ENCODE data around the gene CCDC34. TPM values are rescaled to one million over a fixed set of nuclear protein-coding genes. Genes with fewer than 3 reads are reported as not detected.

The CCDC34 gene
- total and polyA plus RNA-seq, 7 experiments from 2014 or later, result 1.3 to 10.0 (median 2.3) TPM

- no peak overlapping the region for H3K27ac ChIP-seq (ENCODE audit: low read depth, low read length)
- no peaks in the 10 kb centered on the region for H3K9me3 Mint-ChIP-seq
- H3K4me3 Mint-ChIP-seq, result no peak overlapping the region
- H3K9me3 ChIP-seq (ENCODE audit: control insufficient read depth in 2 of 3, low read length in 3 of 3), result no peaks in the 10 kb centered on the region
- CTCF ChIA-PET, result interaction anchor here (0.7 kb wide), 1 partner anchor 41 kb away, joined by 3 read pairs; no protein-coding TSS in a partner anchor
- no peaks in the 10 kb centered on the region for H3K27me3 ChIP-seq (ENCODE audit: control insufficient read depth in 2 of 2, insufficient read depth in 2 of 2, low read length in 2 of 2)
- no peak overlapping the region for H3K27ac Mint-ChIP-seq
- POLR2A ChIA-PET, result no interaction called here
- intact Hi-C loops (cut with micrococcal nuclease), result no loop called here
- no peak overlapping the region for H3K4me3 ChIP-seq (ENCODE audit: low read length)
- H3K4me1 ChIP-seq (ENCODE audit: control insufficient read depth in 2 of 2, insufficient read depth in 2 of 2, low read length in 2 of 2), result no peaks in the 10 kb centered on the region
- no peak for DNase-seq
- no peak for ATAC-seq
- H3K36me3 ChIP-seq (ENCODE audit: control insufficient read depth in 2 of 3, insufficient read depth in 3 of 3, low read length in 3 of 3), result no peaks in the 10 kb centered on the region
- H3K36me3 Mint-ChIP-seq, result no peaks in the 10 kb centered on the region
- no peaks in the 10 kb centered on the region for H3K4me1 Mint-ChIP-seq
- peaks cover 0 to 3% (median 0%) of the 10 kb centered on the region in 5 donors for H3K27me3 Mint-ChIP-seq
These were observed 12.4 kb upstream of the CCDC34 start for GRCh38 chr11:27375370-27375769.

- intact Hi-C loops (cut with micrococcal nuclease), result no loop called here
- no peaks in the 10 kb centered on the region for H3K36me3 Mint-ChIP-seq
- CTCF ChIA-PET, result interaction anchor here (0.6 kb wide), 1 partner anchor 110 kb away, joined by 3 read pairs; no protein-coding TSS in a partner anchor
These were observed 11.0 kb upstream of the CCDC34 start for GRCh38 chr11:27373856-27374602.

DNA sequence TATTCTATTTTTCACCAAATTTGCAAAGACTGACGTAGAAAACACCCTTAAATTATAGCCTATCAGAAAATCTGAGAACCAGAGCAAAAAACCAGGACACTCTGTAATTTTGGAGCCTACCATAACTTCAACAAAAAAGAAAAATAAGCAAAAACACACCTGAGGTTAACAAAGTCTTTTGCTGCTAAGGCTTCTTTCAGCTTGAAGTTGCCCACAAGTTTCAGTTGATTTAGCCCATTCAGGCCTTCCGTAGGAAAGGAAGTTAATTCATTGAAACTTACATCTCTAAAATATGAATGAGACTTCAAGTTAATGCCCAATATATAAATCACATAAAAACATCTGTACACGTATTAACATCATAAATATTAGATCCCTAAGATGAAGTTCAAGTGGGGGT, 10.4 kb upstream of the CCDC34 start:
- DNase-seq, result no peak
- no peaks in the 10 kb centered on the region for H3K9me3 ChIP-seq (ENCODE audit: control insufficient read depth in 2 of 3, low read length in 3 of 3)
- ChIA-PET CTCF (interaction anchor here (0.6 kb wide), 1 partner anchor 111 kb away, joined by 3 read pairs; no protein-coding TSS in a partner anchor), POLR2A (no interaction called here)
- intact Hi-C loops (cut with micrococcal nuclease), result no loop called here
- no peaks in the 10 kb centered on the region for H3K4me1 ChIP-seq (ENCODE audit: control insufficient read depth in 2 of 2, insufficient read depth in 2 of 2, low read length in 2 of 2)
- ATAC-seq, result no peak
- no peak overlapping the region for H3K27ac ChIP-seq (ENCODE audit: low read depth, low read length)
- no peak overlapping the region for H3K4me3 Mint-ChIP-seq
- H3K4me3 ChIP-seq (ENCODE audit: low read length), result no peak overlapping the region
- H3K27ac Mint-ChIP-seq, result no peak overlapping the region
- no peaks in the 10 kb centered on the region for H3K36me3 ChIP-seq (ENCODE audit: control insufficient read depth in 2 of 3, insufficient read depth in 3 of 3, low read length in 3 of 3)
- peaks cover 0 to 4% (median 0%) of the 10 kb centered on the region in 5 donors for H3K27me3 Mint-ChIP-seq
- H3K27me3 ChIP-seq (ENCODE audit: control insufficient read depth in 2 of 2, insufficient read depth in 2 of 2, low read length in 2 of 2), result no peaks in the 10 kb centered on the region
- no peaks in the 10 kb centered on the region for H3K36me3 Mint-ChIP-seq
- no peaks in the 10 kb centered on the region for H3K4me1 Mint-ChIP-seq
- H3K9me3 Mint-ChIP-seq, result no peaks in the 10 kb centered on the region

More at GRCh38 chr11:27373856-27374602, 11.0 kb upstream of the CCDC34 start:
- H3K9me3 Mint-ChIP-seq, result no peaks in the 10 kb centered on the region
- no peak overlapping the region for H3K4me3 ChIP-seq (ENCODE audit: low read length)
- no peaks in the 10 kb centered on the region for H3K9me3 ChIP-seq (ENCODE audit: control insufficient read depth in 2 of 3, low read length in 3 of 3)
- H3K4me1 ChIP-seq (ENCODE audit: control insufficient read depth in 2 of 2, insufficient read depth in 2 of 2, low read length in 2 of 2), result no peaks in the 10 kb centered on the region
- no peaks in the 10 kb centered on the region for H3K36me3 ChIP-seq (ENCODE audit: control insufficient read depth in 2 of 3, insufficient read depth in 3 of 3, low read length in 3 of 3)
- no peak overlapping the region for H3K27ac Mint-ChIP-seq
- ATAC-seq, result no peak
- peaks cover 0 to 3% (median 0%) of the 10 kb centered on the region in 5 donors for H3K27me3 Mint-ChIP-seq
- H3K4me3 Mint-ChIP-seq, result no peak overlapping the region
- H3K4me1 Mint-ChIP-seq, result no peaks in the 10 kb centered on the region
- no peak for DNase-seq
- H3K27me3 ChIP-seq (ENCODE audit: control insufficient read depth in 2 of 2, insufficient read depth in 2 of 2, low read length in 2 of 2), result no peaks in the 10 kb centered on the region
- H3K27ac ChIP-seq (ENCODE audit: low read depth, low read length), result no peak overlapping the region
- POLR2A ChIA-PET, result no interaction called here

DNA sequence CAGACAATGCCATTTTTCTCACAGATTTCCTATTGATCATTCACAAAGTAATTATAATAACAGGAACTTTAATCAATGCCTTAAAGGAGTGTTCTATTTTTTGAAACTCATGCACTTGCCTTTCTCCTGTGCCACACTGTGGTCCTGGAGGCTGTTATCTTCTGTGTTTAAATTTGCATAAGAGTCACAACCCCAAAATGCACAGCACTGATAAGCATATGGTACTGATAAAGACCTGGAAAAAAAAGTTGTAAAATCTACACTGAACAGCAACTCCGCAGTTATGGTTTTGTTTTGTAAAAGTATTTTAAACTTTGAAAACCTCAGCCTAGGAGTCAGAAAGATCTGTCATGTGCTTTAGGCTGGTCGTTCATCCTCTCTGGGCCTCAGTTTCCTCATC, 9.1 kb upstream of the CCDC34 start:
- Histone ChIP-seq H3K9me3 (ENCODE audit: control insufficient read depth in 2 of 3, low read length in 3 of 3) (no peaks in the 10 kb centered on the region), H3K27me3 (ENCODE audit: control insufficient read depth in 2 of 2, insufficient read depth in 2 of 2, low read length in 2 of 2) (no peaks in the 10 kb centered on the region), H3K4me1 (ENCODE audit: control insufficient read depth in 2 of 2, insufficient read depth in 2 of 2, low read length in 2 of 2) (no peaks in the 10 kb centered on the region), H3K36me3 (ENCODE audit: control insufficient read depth in 2 of 3, insufficient read depth in 3 of 3, low read length in 3 of 3) (no peaks in the 10 kb centered on the region), H3K4me3 (ENCODE audit: low read length) (no peak overlapping the region), H3K27ac (ENCODE audit: low read depth, low read length) (no peak overlapping the region)
- no peak for ATAC-seq
- DNase-seq, result no peak
- intact Hi-C loops (cut with micrococcal nuclease), result no loop called here
- H3K4me3 Mint-ChIP-seq, result no peak overlapping the region
- no peaks in the 10 kb centered on the region for H3K9me3 Mint-ChIP-seq
- no peak overlapping the region for H3K27ac Mint-ChIP-seq
- H3K4me1 Mint-ChIP-seq, result no peaks in the 10 kb centered on the region
- CTCF ChIA-PET, result no interaction called here
- H3K27me3 Mint-ChIP-seq, result peaks cover 0 to 3% (median 0%) of the 10 kb centered on the region in 5 donors
- POLR2A ChIA-PET, result no interaction called here
- H3K36me3 Mint-ChIP-seq, result no peaks in the 10 kb centered on the region

- POLR2A ChIA-PET, result no interaction called here
- Histone ChIP-seq H3K27me3 (ENCODE audit: control insufficient read depth in 2 of 2, insufficient read depth in 2 of 2, low read length in 2 of 2) (no peaks in the 10 kb centered on the region), H3K4me1 (ENCODE audit: control insufficient read depth in 2 of 2, insufficient read depth in 2 of 2, low read length in 2 of 2) (no peaks in the 10 kb centered on the region), H3K27ac (ENCODE audit: low read depth, low read length) (no peak overlapping the region), H3K36me3 (ENCODE audit: control insufficient read depth in 2 of 3, insufficient read depth in 3 of 3, low read length in 3 of 3) (no peaks in the 10 kb centered on the region), H3K4me3 (ENCODE audit: low read length) (no peak overlapping the region), H3K9me3 (ENCODE audit: control insufficient read depth in 2 of 3, low read length in 3 of 3) (no peaks in the 10 kb centered on the region)
- Mint-ChIP-seq H3K4me3 (no peak overlapping the region), H3K27ac (no peak overlapping the region), H3K27me3 (peaks cover 0 to 3% (median 0%) of the 10 kb centered on the region in 5 donors), H3K4me1 (no peaks in the 10 kb centered on the region), H3K36me3 (no peaks in the 10 kb centered on the region), H3K9me3 (no peaks in the 10 kb centered on the region)
- intact Hi-C loops (cut with micrococcal nuclease), result no loop called here
- DNase-seq (no peak), ATAC-seq (no peak)
- CTCF ChIA-PET, result no interaction called here
These were observed 8.5 kb upstream of the CCDC34 start for GRCh38 chr11:27371489-27371888.

DNA sequence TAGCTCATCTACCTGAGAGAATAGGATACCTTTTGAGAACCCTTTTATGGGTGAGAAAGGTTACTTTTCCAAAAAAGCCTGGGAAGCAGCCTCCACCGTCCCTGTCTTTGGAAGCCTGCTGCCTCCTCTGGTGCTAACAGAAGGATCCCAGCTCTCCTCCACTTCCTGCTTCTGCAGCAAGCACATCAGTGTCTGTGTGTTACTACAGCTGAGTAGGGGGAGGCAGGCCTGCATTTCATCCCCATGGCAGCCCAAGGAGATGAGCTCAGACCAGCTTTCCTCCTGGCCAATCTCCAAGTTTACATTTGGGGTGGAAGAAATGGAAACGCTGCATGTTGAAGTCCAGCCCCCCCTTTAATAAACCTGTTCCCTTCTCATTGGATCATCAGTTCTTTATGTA, 7.4 kb upstream of the CCDC34 start:
- ATAC-seq (no peak), DNase-seq (no peak)
- ChIA-PET POLR2A (no interaction called here), CTCF (no interaction called here)
- no peaks in the 10 kb centered on the region for H3K4me1 ChIP-seq (ENCODE audit: control insufficient read depth in 2 of 2, insufficient read depth in 2 of 2, low read length in 2 of 2)
- H3K27me3 ChIP-seq (ENCODE audit: control insufficient read depth in 2 of 2, insufficient read depth in 2 of 2, low read length in 2 of 2), result no peaks in the 10 kb centered on the region
- H3K27ac Mint-ChIP-seq, result no peak overlapping the region
- H3K36me3 Mint-ChIP-seq, result no peaks in the 10 kb centered on the region
- H3K27ac ChIP-seq (ENCODE audit: low read depth, low read length), result no peak overlapping the region
- no peaks in the 10 kb centered on the region for H3K4me1 Mint-ChIP-seq
- H3K4me3 ChIP-seq (ENCODE audit: low read length), result no peak overlapping the region
- peaks cover 0 to 3% (median 0%) of the 10 kb centered on the region in 5 donors for H3K27me3 Mint-ChIP-seq
- H3K9me3 Mint-ChIP-seq, result no peaks in the 10 kb centered on the region
- intact Hi-C loops (cut with micrococcal nuclease), result no loop called here
- H3K36me3 ChIP-seq (ENCODE audit: control insufficient read depth in 2 of 3, insufficient read depth in 3 of 3, low read length in 3 of 3), result no peaks in the 10 kb centered on the region
- no peak overlapping the region for H3K4me3 Mint-ChIP-seq
- H3K9me3 ChIP-seq (ENCODE audit: control insufficient read depth in 2 of 3, low read length in 3 of 3), result no peaks in the 10 kb centered on the region

GRCh38 chr11:27367881-27368280, 4.9 kb upstream of the CCDC34 start:
- ChIA-PET POLR2A (no interaction called here), CTCF (no interaction called here)
- Histone ChIP-seq H3K4me3 (ENCODE audit: low read length) (no peak overlapping the region), H3K4me1 (ENCODE audit: control insufficient read depth in 2 of 2, insufficient read depth in 2 of 2, low read length in 2 of 2) (peaks cover 4 to 5% of the 10 kb centered on the region in 2 donors), H3K36me3 (ENCODE audit: control insufficient read depth in 2 of 3, insufficient read depth in 3 of 3, low read length in 3 of 3) (no peaks in the 10 kb centered on the region), H3K27me3 (ENCODE audit: control insufficient read depth in 2 of 2, insufficient read depth in 2 of 2, low read length in 2 of 2) (no peaks in the 10 kb centered on the region), H3K27ac (ENCODE audit: low read depth, low read length) (no peak overlapping the region), H3K9me3 (ENCODE audit: control insufficient read depth in 2 of 3, low read length in 3 of 3) (no peaks in the 10 kb centered on the region)
- Mint-ChIP-seq H3K27ac (no peak overlapping the region), H3K27me3 (peaks cover 0 to 3% (median 0%) of the 10 kb centered on the region in 5 donors), H3K4me1 (peaks cover 3 to 11% (median 10%) of the 10 kb centered on the region in 7 donors), H3K36me3 (no peaks in the 10 kb centered on the region), H3K9me3 (no peaks in the 10 kb centered on the region), H3K4me3 (no peak overlapping the region)
- ATAC-seq (no peak), DNase-seq (no peak)
- intact Hi-C loops (cut with micrococcal nuclease), result no loop called here

Measured in naive thymus-derived CD4-positive, alpha-beta T cell (primary cell).